Activated T-helper 1 cell treated with Interleukin-2 at 50 U/mL for 16 hours (primary cell): ENCODE measurements around the gene SLC41A1.

Source experiments
- DNase-seq: peaks from one replicate; pipeline ENCODE4 v3.0.0-alpha.2; 2020; ENCODE audit warnings: low read depth

The SLC41A1 gene

DNA sequence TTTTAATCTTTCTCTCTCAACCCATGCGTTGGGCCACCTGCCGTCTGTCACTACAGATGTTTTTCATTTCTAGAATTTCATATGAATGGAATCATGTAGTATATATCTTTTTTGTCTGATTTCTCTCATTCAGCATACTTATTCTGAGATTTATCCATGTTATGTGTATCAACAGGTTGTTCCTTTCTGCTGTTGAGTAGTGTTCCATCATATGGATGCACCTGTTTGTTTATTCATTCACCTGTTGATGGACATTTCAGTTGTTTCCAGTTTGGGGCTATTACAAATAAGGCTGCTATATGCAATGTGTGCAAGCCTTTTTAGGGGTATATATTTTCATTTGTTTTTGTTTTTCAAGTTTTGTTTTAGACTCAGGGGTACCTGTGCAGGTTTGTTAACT lies 9.4 kb upstream of the SLC41A1 start:
- no peak for DNase-seq

- no peak for DNase-seq
Measured at GRCh38 chr1:205817988-205818387, 5.0 kb upstream of the SLC41A1 start.

DNA sequence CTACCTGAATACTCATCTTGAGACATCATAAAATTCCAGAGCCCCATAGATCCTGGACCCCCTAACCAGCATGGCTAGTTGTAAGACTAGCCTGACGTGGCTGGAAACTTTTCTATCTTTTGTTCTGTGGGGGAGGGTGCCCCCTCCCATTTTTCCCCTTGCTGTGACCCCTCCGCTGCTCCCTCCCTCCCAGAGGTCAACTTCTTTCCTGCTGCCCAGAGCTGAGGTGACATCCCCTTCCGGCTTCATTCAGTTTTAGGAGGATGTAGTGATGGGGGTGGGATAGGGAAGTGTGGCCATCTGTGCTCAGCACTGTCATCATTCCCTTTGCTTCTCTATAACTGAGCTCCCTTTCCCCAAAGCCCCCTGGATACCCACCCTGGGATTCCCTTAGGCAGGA lies 4.4 kb upstream of the SLC41A1 start:
- no peak for DNase-seq

DNA sequence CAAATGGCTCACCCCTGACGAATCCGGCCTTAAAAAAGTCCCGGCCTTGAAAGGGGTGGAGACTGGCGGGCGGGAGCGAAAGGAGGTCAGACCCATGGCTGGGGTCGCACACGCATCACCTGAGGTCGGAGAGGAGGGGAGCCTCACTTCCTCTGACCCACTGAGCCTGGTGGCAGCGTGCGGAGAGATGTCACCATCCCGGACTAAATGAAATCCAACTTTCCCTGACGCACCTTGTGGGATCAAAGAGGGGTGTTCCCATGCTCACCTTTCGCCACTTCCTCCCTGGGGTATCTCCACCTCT lies 709 bp upstream of the SLC41A1 start:
- DNase-seq, result no peak

- no peak for DNase-seq
Measured at GRCh38 chr1:205812271-205812877, 624 bp downstream of the SLC41A1 start.

DNA sequence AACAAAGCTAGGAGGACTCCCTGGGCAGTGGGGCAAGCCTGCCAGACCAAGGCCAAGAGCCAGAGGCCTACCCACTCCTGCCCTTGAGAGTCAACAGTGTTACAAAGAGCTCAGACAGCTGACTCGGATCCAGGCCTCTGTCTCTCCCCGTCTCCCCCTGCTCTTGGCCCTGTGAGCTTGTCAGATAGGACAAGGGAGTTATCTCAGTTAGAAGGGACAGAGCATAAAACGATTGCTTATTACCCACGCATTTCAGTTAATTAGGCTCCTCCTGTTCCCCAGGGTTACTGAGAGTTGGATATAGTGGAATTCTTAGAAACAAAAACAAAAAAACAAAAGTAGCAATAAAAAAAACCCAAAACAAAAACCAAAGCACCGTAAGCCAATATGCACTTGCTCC lies 1.3 kb downstream of the SLC41A1 start:
- no peak for DNase-seq

GRCh38 chr1:205810448-205811157 lies 2.4 kb downstream of the SLC41A1 start:
- DNase-seq, result no peak

DNA sequence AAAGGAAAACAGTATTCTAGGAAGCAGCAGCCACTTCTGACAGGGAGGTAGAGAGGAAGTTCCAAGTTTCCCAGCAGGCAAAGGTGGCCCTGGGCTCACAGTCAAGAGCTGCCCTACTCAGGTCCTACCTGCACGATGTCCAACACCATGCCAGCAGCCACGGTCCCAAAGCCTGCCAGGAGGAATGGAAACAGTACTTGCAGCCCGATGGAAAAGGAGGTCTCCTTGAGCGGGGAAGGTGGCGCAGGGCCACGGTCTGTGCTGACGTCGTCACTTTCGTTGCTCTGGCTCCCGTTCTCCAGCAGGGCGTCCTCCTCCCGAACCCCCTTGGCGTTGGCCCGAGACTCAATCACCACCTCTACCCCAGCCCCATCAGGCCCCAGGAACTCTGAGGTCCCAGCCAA lies 3.1 kb downstream of the SLC41A1 start:
- DNase-seq, result no peak

GRCh38 chr1:205809469-205809868 lies 3.5 kb downstream of the SLC41A1 start:
- no peak for DNase-seq

DNA sequence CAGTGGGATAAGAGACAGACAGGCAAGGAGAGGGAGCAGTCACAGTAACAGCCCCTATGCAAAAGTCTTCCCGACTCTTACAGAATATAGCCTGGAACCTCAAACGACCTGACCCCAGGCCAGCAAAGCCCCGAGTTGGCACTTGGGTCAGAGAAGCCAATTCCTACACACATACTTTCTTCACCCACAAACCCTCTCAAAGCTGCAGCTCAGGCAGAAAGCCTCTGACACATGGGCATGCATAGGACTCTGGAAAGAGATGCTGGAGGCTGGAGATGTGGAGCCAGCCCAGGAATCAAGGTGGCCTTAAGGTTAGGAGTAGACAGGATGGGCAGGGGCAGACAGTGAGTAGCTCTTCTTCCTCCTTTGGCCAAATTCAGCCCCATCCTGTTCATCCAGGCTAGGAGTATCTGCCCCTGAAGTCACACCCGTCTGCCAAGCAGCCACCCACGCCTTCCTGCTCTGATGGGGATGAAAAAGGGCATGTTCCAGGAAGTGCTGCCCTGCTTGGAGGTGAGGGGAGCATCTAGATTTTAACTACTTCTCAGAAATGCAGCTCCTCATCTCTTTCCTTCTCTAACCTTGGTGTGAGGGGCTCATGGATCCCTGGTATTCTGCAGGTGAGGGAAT lies 7.8 kb downstream of the SLC41A1 start:
- DNase-seq, result no peak

DNA sequence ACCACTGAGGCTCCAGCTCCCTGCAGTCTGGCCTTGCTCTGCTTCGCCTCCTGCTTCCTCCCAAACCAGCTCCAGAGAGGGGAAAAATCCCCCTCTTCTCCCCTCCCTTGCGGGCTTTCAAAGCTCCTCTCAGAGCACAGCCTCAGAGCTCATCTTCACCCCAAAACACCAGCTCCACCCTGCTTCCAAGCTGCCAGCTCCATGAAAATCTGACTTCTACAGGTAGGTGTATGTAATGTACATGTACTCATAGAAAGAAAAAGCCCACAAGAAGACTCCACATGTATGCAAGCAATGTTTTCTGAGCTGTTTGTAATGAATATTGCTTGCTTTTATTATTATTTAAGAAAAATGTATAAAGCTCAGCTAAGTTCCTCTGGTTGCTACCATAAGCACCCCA lies 8.4 kb downstream of the SLC41A1 start:
- DNase-seq, result no peak

DNA sequence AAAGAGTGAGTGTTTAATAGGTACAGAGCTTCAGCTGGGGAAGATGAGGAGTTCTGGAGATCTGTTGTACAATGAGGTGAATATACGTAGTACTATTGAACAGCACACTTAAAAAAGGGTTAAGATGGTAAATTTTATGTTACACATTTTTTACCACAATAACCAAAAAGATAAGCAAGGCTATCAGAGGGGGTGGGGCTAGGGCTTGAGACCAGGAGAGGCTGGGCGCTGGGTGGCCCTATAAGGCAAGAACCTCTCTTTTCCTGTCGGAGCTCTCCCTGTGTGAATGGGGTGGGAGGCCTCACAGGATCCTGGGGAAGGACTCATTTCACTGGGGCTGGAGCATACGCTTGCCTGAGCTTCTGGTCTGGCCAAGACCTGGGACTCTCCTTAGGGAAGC lies 9.0 kb downstream of the SLC41A1 start:
- no peak for DNase-seq

DNA sequence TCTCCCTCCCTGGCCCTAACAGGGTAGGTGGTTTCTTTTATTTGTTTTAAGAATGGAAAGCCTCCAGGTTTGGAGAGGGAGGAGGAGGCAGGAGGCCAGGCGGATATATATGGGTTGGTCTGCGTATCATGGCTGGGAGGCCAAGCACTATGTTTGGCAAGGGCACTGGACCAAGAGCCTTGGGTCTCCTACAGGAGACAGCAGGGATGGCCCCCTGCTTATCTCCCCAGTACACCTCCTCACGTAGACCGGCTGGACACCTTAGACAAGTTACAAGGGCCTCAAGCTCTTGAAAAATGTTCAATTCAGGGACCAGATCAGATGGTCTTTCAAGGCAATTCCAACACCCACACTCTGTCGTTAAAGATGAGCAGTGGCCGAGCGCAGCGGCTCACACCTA lies 10.9 kb downstream of the SLC41A1 start:
- no peak for DNase-seq

- no peak for DNase-seq
Measured at GRCh38 chr1:205800981-205801703, 11.9 kb downstream of the SLC41A1 start.

DNA sequence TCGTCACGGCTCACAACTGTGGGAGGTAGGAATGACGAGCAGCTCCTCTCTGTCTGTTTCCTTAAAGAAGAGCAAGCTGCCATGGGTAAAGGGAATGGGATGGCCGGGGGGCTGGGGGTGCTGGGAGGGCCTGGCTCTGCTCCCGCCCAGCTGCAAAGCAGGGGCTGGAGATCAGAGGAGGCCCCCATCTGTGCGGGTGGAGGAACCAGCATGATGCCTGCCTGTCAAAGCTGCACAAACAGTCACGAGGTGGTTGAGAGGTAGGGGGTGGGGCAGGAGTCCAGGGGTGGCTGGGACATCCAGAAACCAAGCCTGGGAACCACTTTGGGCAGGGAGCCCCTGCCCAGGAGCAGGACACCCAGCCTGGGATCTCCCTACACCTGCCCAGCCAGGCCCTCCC lies 12.6 kb downstream of the SLC41A1 start:
- no peak for DNase-seq

DNA sequence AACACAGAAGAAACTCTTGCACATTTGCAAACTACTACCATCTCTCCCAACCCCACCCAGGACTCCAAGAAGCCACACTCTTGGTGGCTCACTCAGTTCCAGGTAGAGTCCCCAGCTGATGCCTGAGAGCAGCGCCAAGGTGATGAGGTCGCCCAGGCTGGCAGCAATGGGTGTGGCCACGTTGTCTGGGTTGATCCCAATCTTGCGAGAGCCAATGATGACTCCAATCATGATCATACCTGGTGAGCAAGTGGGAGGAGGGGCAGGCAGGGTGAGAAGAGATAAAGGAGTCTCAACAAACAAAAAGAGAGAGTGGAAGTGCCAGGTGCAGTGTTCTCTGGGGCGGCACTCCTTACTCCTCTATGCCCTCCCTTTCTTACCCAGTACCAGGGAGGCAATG lies 14.4 kb downstream of the SLC41A1 start:
- no peak for DNase-seq

DNA sequence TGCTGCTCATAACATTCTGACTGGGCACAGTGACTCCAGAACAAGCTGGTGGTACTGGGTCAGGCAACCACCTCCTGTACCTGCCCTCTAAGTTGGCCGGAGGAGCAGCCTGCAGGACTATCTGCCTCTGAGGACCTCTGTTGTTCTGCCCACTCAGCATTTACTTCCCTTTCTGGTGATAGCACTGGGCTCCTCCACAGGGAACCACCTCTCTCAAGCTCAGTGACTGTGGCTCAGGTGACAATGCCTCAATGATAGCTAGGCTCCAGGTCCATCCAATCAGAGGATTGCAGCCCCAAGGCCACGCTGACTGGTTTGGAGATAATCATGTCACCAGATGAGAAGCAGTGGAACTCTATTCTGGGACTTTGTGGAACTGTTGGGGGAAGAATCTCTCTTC lies 15.8 kb downstream of the SLC41A1 start:
- no peak for DNase-seq

DNA sequence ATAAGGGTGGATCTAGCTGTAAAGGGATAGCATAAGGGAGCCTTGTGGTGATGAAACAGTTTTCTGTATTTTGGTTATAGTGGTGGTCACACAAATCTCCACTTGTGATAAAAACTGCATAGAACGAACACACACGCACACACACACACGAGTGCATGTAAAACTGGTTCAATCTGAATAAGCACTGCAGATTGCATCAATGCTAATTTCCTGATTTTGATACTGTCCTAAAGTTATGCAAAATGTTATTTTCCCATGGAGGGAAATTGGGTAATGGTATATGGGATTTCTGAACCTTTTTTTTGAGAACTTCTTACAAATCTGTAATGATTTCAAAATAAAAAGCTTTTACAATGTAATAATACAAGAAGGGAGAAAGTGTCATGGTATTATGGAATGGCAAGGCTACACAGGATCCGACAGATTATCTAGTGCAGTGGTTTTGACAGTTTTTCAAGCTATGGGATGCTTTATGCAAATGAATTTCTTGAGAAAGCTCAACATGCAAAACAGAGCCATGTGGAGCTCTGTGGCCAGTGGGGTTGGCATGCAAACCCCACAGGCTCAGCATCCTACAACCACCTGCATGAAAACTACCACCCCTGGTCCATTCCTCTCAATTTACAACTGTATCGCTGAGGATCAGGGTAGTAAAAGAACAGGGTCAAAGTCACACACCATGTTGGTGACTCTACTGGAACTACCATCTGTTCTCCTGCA lies 18.8 kb downstream of the SLC41A1 start:
- DNase-seq, result no peak

- no peak for DNase-seq
Measured at GRCh38 chr1:205792961-205793673, 19.9 kb downstream of the SLC41A1 start.

DNA sequence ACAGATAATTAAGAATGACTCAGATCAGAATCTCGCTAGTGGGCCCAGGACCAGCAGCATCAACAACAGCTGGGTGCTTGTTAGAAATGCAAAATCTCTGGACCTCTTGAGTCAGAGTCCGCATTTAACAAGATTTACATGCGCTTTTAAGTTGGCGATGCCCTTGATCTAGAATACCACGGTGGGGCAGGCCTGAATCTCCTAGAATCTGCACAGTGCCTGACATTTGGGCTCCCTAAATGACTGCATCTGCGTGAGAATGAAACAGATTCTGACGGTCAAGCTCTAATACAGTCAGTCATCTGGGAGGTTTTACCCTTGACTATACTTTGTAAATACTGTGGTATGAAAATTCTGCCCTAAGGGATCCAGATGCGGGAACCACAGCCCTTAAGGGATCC lies 20.5 kb downstream of the SLC41A1 start:
- no peak for DNase-seq

DNA sequence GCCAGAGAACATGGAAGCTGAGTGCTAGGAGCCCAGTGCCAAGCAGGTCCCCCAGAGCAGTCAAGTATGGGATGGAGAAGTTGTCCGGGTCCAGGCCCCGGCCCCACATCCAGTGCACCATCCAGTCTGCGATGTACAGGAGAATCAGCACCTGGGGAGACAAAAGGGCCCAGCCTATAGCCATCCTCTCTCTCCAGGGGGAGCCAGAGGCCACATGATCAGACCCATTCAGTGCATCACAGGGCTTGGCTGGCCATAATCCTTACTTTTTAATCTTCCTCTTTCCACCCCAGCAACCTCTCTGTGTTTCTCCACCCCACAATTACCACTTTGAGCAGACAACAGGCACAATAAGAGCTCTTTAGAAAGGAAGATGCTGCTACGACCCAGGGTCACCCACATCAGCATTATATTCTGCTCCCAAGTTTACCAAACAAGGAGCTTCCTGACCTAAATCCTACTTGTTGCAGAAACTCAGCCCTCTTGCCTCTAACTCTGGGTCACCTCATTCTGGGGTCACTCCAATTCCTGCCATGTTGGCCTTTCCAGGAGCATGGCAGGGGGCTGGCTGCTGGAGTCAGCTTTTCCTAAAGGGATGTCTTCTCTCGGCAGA lies 21.3 kb downstream of the SLC41A1 start:
- peak; percentile 39 for DNase-seq
